K562 treated with DMSO at 1 percent for 48 hours (cell line): ENCODE results near the gene DPCD. TPM values are rescaled to one million over a fixed set of nuclear protein-coding genes. Genes with fewer than 3 reads are reported as not detected.

Source experiments
- total RNA-seq: library from RNA; unstranded; fragments of 300-600 nt; gene quantifications from 2 replicates; pipeline ENCODE4 v1.2.3, GENCODE V29; 2022; ENCODE audit warnings: low replicate concordance; ENCODE audit errors: extremely low read depth

Gene DPCD
- not detected in 2 replicates for total RNA-seq

GRCh38 chr10:101587725-101588653, at the start of gene DPCD, which contains the start of gene POLL:
TSS of gene DPCD (plus strand) at chr10:101588321. CDS start at chr10:101588337, 16 bp downstream.
TSS of gene POLL (minus strand) at chr10:101588257. CDS start at chr10:101587360, 897 bp downstream.

Other genes starting within 250 kb of the DPCD start
- gene BTRC, start 234.2 kb upstream of the DPCD start, total RNA-seq: not detected in 2 replicates
- not detected in 2 replicates for gene POLL, start 64 bp upstream of the DPCD start, total RNA-seq
- not detected in 2 replicates for gene FBXW4, start 106.8 kb downstream of the DPCD start, total RNA-seq
- not detected in 2 replicates for gene FGF8, start 187.8 kb downstream of the DPCD start, total RNA-seq
- gene NPM3, start 195.1 kb downstream of the DPCD start, total RNA-seq: 631 TPM in 1 of 2 replicates, not detected in the other
- gene OGA, start 230.1 kb downstream of the DPCD start, total RNA-seq: not detected in 2 replicates